Ovary (tissue), 9 donors: ENCODE data around the gene SUGCT. TPM values are rescaled to one million over a fixed set of nuclear protein-coding genes. Genes with fewer than 3 reads are reported as not detected.

Source experiments
- DNase-seq, 5 donors: peaks; one replicate each; pipeline ENCODE4 v3.0.0-alpha.2; 2019 to 2020
- H3K27ac ChIP-seq, 2 donors: fragments of 200-600 bp; one replicate each; pipeline versions ENCODE4 v1.5.1 to v1.8.0; 2019 to 2022
- H3K27me3 ChIP-seq: fragments of 200-600 bp; one replicate; pipeline ENCODE4 v1.8.0; 2022
- H3K36me3 ChIP-seq: fragments of 200-600 bp; sonication (generic); one replicate; pipeline ENCODE4 v1.5.1; 2019
- H3K4me1 ChIP-seq: one replicate; pipeline ENCODE4 v1.8.1; 2013; ENCODE audit warnings: mild to moderate bottlenecking, moderate library complexity; ENCODE audit not compliant: insufficient read depth
- H3K4me3 ChIP-seq: fragments of 200-600 bp; sonication (generic); one replicate; pipeline ENCODE4 v1.5.1; 2017
- H3K9me3 ChIP-seq, 2 donors: fragments of 200-600 bp in 1 of 2; sonication (generic) in 1 of 2; one replicate each; pipeline versions ENCODE4 v1.5.1 to v1.8.1; 2013 to 2019; ENCODE audit warnings: mild to moderate bottlenecking in 1 of 2, moderate library complexity in 1 of 2
- CTCF ChIP-seq, 3 donors: fragments of 450-650 bp in 2 of 3; fragments of 200-600 bp in 1 of 3; IDR thresholded peaks; one replicate each; pipeline versions ENCODE4 v1.5.1 to v1.8.0; 2016 to 2022; ENCODE audit warnings: antibody characterized with exemption in 3 of 3, mild to moderate bottlenecking in 1 of 3
- EP300 ChIP-seq: sonication (generic); formaldehyde crosslinking; IDR thresholded peaks from one replicate; pipeline ENCODE4 v1.6.1; 2017; ENCODE audit warnings: antibody characterized with exemption
- POLR2A ChIP-seq: fragments of 450-650 bp; IDR thresholded peaks from one replicate; pipeline ENCODE4 v1.6.1; 2017; ENCODE audit warnings: antibody characterized with exemption, mild to moderate bottlenecking, moderate library complexity
- WGBS, 3 donors: extraction: QIAGEN DNeasy Blood & Tissue Kit in 1 of 3; methylation state at CpG; one replicate each; pipeline versions ENCODE4 v1.1.5 to v1.1.7; 2013 to 2017; 5-methylcytosine and 5-hydroxymethylcytosine counted together
- intact Hi-C, 4 donors: fragments of 100-400 bp; cut with DNase I; formaldehyde crosslinking; loops; one replicate each; pipeline versions ENCODE4 v1.11.0 to v1.15.1; 2022 to 2023
- polyA plus RNA-seq, 2 donors: library from polyadenylated mRNA; stranded (reverse); fragments of 200-250 nt in 1 of 2; fragments of 350-450 nt in 1 of 2; fragmentation: Illumina TruSeq in 1 of 2; extraction: RNeasy Lipid Tissue Mini Kit (QIAGEN cat#74804) in 1 of 2; gene quantifications; one replicate each; pipeline ENCODE4 v1.2.3, GENCODE V29; 2013 to 2014
- total RNA-seq, 7 donors: library from RNA; depleted of rRNA in 2 of 7; stranded (reverse); fragments of >200 nt in 2 of 7; fragmentation: NEBNext Ultra II Directional in 3 of 7; extraction: Animal tissue kit (Norgen Biotek cat#: 25700) in 3 of 7; gene quantifications; one replicate each; pipeline versions ENCODE4 v1.1.0 to v1.2.4, GENCODE V29; 2016 to 2023
- donor health status: DM: no; HTN: no; CAD: no; lungs with moderate emphysema.
- donor health status: DM: no; HTN: no; CAD: no.
- donor health status: Bipolar disorder and iron deficiency.
- donor health status: DM: yes; HTN: yes; CAD: no.
- donor health status: DM: no; HTN: no; CAD: no.
- donor health status: DM: yes; HTN: yes; CAD: no.

Gene SUGCT
- total and polyA plus RNA-seq, 9 donors = 3.4 to 9.3 (median 7.8) TPM

GRCh38 chr7:40148671-40149070 lies 13.9 kb downstream of the SUGCT start:
- Histone ChIP-seq H3K4me1 (no peaks in the 10 kb centered on the region), H3K9me3 (no peaks in the 10 kb centered on the region), H3K36me3 (no peaks in the 10 kb centered on the region), H3K4me3 (no peak overlapping the region), H3K27me3 (no peaks in the 10 kb centered on the region), H3K27ac (no peak overlapping the region)
- DNase-seq = no peak
- 93 to 95% (median 93%) methylated on average over 2 of the region's 2 CpGs for WGBS, 3 donors
- TF ChIP-seq POLR2A = no peak
- no peak for TF ChIP-seq CTCF (IDR thresholded peaks at IDR 0.05)
- TF ChIP-seq EP300 = no peak
- intact Hi-C loops = no loop called here

GRCh38 chr7:40151504-40151903 lies 16.7 kb downstream of the SUGCT start:
- intact Hi-C loops = no loop called here
- H3K4me1 ChIP-seq = no peaks in the 10 kb centered on the region
- H3K36me3 ChIP-seq = no peaks in the 10 kb centered on the region
- WGBS, 3 donors = 83 to 95% (median 84%) methylated on average over 1 of the region's 1 CpG
- H3K4me3 ChIP-seq = no peak overlapping the region
- no peak for TF ChIP-seq POLR2A
- TF ChIP-seq CTCF (IDR thresholded peaks at IDR 0.05) = no peak
- TF ChIP-seq EP300 = no peak
- no peak overlapping the region for H3K27ac ChIP-seq
- H3K9me3 ChIP-seq = no peaks in the 10 kb centered on the region
- no peak for DNase-seq
- no peaks in the 10 kb centered on the region for H3K27me3 ChIP-seq

GRCh38 chr7:40156988-40157387 lies 22.2 kb downstream of the SUGCT start:
- H3K36me3 ChIP-seq = no peaks in the 10 kb centered on the region
- intact Hi-C loops = no loop called here
- 75 to 84% (median 78%) methylated on average over 4 of the region's 4 CpGs for WGBS, 3 donors
- H3K4me1 ChIP-seq = no peaks in the 10 kb centered on the region
- H3K27me3 ChIP-seq = no peaks in the 10 kb centered on the region
- H3K4me3 ChIP-seq = no peak overlapping the region
- no peak overlapping the region for H3K27ac ChIP-seq
- no peak for DNase-seq
- no peaks in the 10 kb centered on the region for H3K9me3 ChIP-seq
- TF ChIP-seq POLR2A = no peak
- TF ChIP-seq CTCF (IDR thresholded peaks at IDR 0.05) = no peak
- TF ChIP-seq EP300 = no peak

GRCh38 chr7:40162516-40162915 lies 27.7 kb downstream of the SUGCT start:
- no peak overlapping the region for H3K27ac ChIP-seq
- no peaks in the 10 kb centered on the region for H3K9me3 ChIP-seq
- no peak for DNase-seq
- 89 to 92% (median 92%) methylated on average over 2 of the region's 2 CpGs for WGBS, 3 donors
- intact Hi-C loops = loop anchor here in 1 of 4 donors (10.0 kb wide), 1 partner anchor 1258 kb away; the partner anchor contains the start of gene VPS41
- H3K27me3 ChIP-seq = no peaks in the 10 kb centered on the region
- H3K4me3 ChIP-seq = no peak overlapping the region
- H3K36me3 ChIP-seq = no peaks in the 10 kb centered on the region
- TF ChIP-seq CTCF (IDR thresholded peaks at IDR 0.05) = no peak
- TF ChIP-seq POLR2A = no peak
- TF ChIP-seq EP300 = no peak
- H3K4me1 ChIP-seq = no peaks in the 10 kb centered on the region
